Subcutaneous abdominal adipose tissue (tissue), 5 donors: ENCODE measurements around the gene COL4A2.

ENCODE experiments used
- H3K27ac ChIP-seq: one replicate; pipeline ENCODE4 v1.7.0; 2013; ENCODE audit warnings: low read depth, mild to moderate bottlenecking, inconsistent platforms, low read length, moderate library complexity
- H3K27me3 ChIP-seq, 5 donors: one replicate each; pipeline ENCODE4 v1.7.0; 2013; ENCODE audit warnings: low read length in 5 of 5, inconsistent platforms in 1 of 5; ENCODE audit not compliant: control insufficient read depth in 5 of 5, insufficient read depth in 4 of 5
- H3K36me3 ChIP-seq, 5 donors: one replicate each; pipeline ENCODE4 v1.7.0; 2013; ENCODE audit warnings: low read length in 5 of 5; ENCODE audit not compliant: control insufficient read depth in 5 of 5, insufficient read depth in 5 of 5
- H3K4me1 ChIP-seq, 5 donors: one replicate each; pipeline ENCODE4 v1.7.0; 2013; ENCODE audit warnings: low read length in 5 of 5, mild to moderate bottlenecking in 3 of 5, moderate library complexity in 1 of 5; ENCODE audit not compliant: control insufficient read depth in 5 of 5, insufficient read depth in 5 of 5
- H3K4me3 ChIP-seq, 5 donors: one replicate each; pipeline ENCODE4 v1.7.0; 2013; ENCODE audit warnings: low read length in 5 of 5, low read depth in 1 of 5
- H3K9ac ChIP-seq, 5 donors: one replicate each; pipeline ENCODE4 v1.7.0; 2013; ENCODE audit warnings: low read length in 5 of 5, mild to moderate bottlenecking in 4 of 5, moderate library complexity in 3 of 5
- H3K9me3 ChIP-seq, 5 donors: one replicate each; pipeline ENCODE4 v1.7.0; 2013; ENCODE audit warnings: low read length in 5 of 5; ENCODE audit not compliant: control insufficient read depth in 5 of 5
- donor health status: healthy.
- donor health status: healthy.
- donor health status: healthy.
- donor health status: healthy.
- donor health status: healthy.

Gene COL4A2

DNA sequence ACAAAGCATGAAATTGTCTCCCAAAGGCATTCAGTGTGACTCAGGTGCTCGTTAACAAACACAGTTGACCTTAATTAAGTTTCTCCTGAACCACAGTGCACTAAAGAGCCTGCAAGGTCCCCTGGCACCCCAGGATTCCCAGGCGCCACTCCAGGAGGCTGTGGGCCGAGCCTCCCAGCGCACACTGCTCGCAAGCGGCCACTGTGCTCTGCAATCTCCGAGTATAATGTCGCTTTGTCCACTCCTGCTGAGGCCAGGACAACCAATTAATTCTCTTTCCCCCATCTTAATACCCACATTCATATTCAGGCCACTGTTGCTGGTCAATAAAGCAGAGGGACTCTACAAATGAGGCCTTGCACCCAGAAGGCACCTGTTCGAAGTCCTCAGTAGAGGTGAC lies 245.7 kb downstream of the COL4A2 start:
- H3K36me3 ChIP-seq, result peaks cover 0 to 27% (median 9%) of the 10 kb centered on the region in 5 donors
- H3K9me3 ChIP-seq, result no peaks in the 10 kb centered on the region
- H3K4me3 ChIP-seq, result no peak overlapping the region
- no peak overlapping the region for H3K9ac ChIP-seq
- peaks cover 1 to 51% (median 33%) of the 10 kb centered on the region in 5 donors for H3K4me1 ChIP-seq
- H3K27me3 ChIP-seq, result no peaks in the 10 kb centered on the region
- no peak overlapping the region for H3K27ac ChIP-seq

- Histone ChIP-seq H3K36me3 (peaks cover 0 to 28% (median 9%) of the 10 kb centered on the region in 5 donors), H3K27me3 (no peaks in the 10 kb centered on the region), H3K27ac (no peak overlapping the region), H3K9ac (no peak overlapping the region), H3K4me3 (no peak overlapping the region), H3K4me1 (peaks cover 1 to 55% (median 38%) of the 10 kb centered on the region in 5 donors), H3K9me3 (no peaks in the 10 kb centered on the region)
Observed at GRCh38 chr13:110553417-110553816, 246.3 kb downstream of the COL4A2 start.

DNA sequence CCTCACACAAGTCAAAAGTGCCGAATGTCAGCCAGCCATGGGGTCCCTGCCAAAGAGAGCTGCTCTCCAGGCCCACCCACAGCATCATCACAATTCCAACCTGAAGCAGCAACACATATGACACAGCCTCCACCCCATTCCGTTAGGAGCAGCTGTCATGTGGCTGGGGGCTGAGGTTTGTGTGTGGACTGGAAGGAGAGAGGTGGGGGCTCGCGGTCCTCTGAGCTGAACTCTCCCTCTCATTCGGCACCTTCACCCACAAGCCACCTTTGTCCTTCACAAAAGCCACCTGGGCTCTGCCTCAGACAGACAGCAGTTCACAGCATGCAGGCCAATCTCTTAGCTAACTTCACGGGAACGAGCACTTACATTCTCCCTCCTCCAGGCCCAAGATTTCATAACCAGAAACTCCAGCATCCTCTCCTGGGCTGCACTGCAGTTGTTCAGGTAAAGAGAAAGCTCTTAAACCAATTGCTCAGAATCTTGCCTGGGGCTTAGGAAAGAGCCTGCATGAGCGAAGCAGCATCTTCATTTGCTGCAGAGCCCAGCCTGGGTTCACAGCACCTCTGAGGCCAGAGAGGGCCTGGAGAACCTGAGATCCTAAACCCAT lies 247.2 kb downstream of the COL4A2 start:
- no peaks in the 10 kb centered on the region for H3K9me3 ChIP-seq
- no peak overlapping the region for H3K9ac ChIP-seq
- H3K36me3 ChIP-seq, result peaks cover 0 to 24% (median 9%) of the 10 kb centered on the region in 5 donors
- no peak overlapping the region for H3K4me3 ChIP-seq
- no peaks in the 10 kb centered on the region for H3K27me3 ChIP-seq
- peaks cover 1 to 61% (median 47%) of the 10 kb centered on the region in 5 donors for H3K4me1 ChIP-seq
- no peak overlapping the region for H3K27ac ChIP-seq

- H3K36me3 ChIP-seq, result peaks cover 0 to 24% (median 9%) of the 10 kb centered on the region in 5 donors
- H3K27me3 ChIP-seq, result no peaks in the 10 kb centered on the region
- no peak overlapping the region for H3K4me3 ChIP-seq
- peaks cover 7 to 67% (median 53%) of the 10 kb centered on the region in 5 donors for H3K4me1 ChIP-seq
- no peak overlapping the region for H3K27ac ChIP-seq
- no peak overlapping the region for H3K9ac ChIP-seq
- no peaks in the 10 kb centered on the region for H3K9me3 ChIP-seq
Observed at GRCh38 chr13:110554946-110555345, 247.9 kb downstream of the COL4A2 start.

GRCh38 chr13:110555601-110556223 lies 248.6 kb downstream of the COL4A2 start:
- Histone ChIP-seq H3K27me3 (no peaks in the 10 kb centered on the region), H3K4me3 (no peak overlapping the region), H3K9me3 (no peaks in the 10 kb centered on the region), H3K36me3 (peaks cover 0 to 20% (median 9%) of the 10 kb centered on the region in 5 donors), H3K4me1 (peaks cover 8 to 70% (median 59%) of the 10 kb centered on the region in 5 donors), H3K27ac (no peak overlapping the region), H3K9ac (no peak overlapping the region)

- Histone ChIP-seq H3K4me1 (peaks cover 8 to 70% (median 56%) of the 10 kb centered on the region in 5 donors), H3K4me3 (no peak overlapping the region), H3K27me3 (no peaks in the 10 kb centered on the region)
Observed at GRCh38 chr13:110556224-110556606, 249.1 kb downstream of the COL4A2 start.

DNA sequence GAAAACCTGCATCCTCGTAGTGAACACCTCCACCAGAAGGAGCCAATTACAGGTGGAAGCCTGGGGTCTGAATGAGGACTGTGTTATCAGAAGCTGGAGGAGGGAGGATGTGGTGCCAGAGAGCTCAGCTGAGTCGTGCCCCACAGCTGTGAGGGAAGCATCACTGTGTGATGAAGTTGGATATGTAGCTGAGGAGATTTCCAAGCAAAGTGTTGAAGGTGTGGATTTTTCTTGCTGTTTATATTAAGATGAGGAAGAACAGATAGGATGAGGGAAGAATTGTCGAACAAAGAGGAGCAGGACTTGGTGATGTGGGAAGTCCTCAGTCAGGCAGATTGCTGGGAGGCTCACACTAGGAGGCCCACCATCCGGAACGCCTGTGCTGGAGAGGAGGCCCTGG lies 250.0 kb downstream of the COL4A2 start:
- peaks cover 8 to 71% (median 57%) of the 10 kb centered on the region in 5 donors for H3K4me1 ChIP-seq
- H3K9ac ChIP-seq, result no peak overlapping the region
- peaks cover 0 to 20% (median 9%) of the 10 kb centered on the region in 5 donors for H3K36me3 ChIP-seq
- H3K9me3 ChIP-seq, result no peaks in the 10 kb centered on the region
- H3K4me3 ChIP-seq, result peak overlapping the region in 1 of 5 donors; percentile 9
- no peak overlapping the region for H3K27ac ChIP-seq
- no peaks in the 10 kb centered on the region for H3K27me3 ChIP-seq

More at GRCh38 chr13:110556224-110556606, 249.1 kb downstream of the COL4A2 start:
- Histone ChIP-seq H3K36me3 (peaks cover 0 to 20% (median 9%) of the 10 kb centered on the region in 5 donors), H3K9me3 (no peaks in the 10 kb centered on the region), H3K9ac (no peak overlapping the region), H3K27ac (no peak overlapping the region)

- H3K4me1 ChIP-seq, result peaks cover 8 to 78% (median 63%) of the 10 kb centered on the region in 5 donors
- no peaks in the 10 kb centered on the region for H3K27me3 ChIP-seq
- H3K27ac ChIP-seq, result peak overlapping the region; percentile 50
- peak overlapping the region in 1 of 5 donors; percentile 1 for H3K9ac ChIP-seq
- no peaks in the 10 kb centered on the region for H3K9me3 ChIP-seq
- H3K4me3 ChIP-seq, result peak overlapping the region in 1 of 5 donors; percentile 9
- H3K36me3 ChIP-seq, result peaks cover 0 to 20% (median 9%) of the 10 kb centered on the region in 5 donors
Observed at GRCh38 chr13:110557610-110558305, 250.7 kb downstream of the COL4A2 start.

GRCh38 chr13:110559429-110559943 lies 252.4 kb downstream of the COL4A2 start:
- Histone ChIP-seq H3K27ac (peak overlapping the region; percentile 97), H3K4me3 (peak overlapping the region; percentile 87 to 96 (median 93)), H3K4me1 (peaks cover 8 to 84% (median 61%) of the 10 kb centered on the region in 5 donors), H3K36me3 (peaks cover 0 to 18% (median 7%) of the 10 kb centered on the region in 5 donors), H3K27me3 (no peaks in the 10 kb centered on the region), H3K9ac (peak overlapping the region; percentile 39 to 93 (median 73)), H3K9me3 (no peaks in the 10 kb centered on the region)
